Uterus (tissue), 4 donors: ENCODE results near the gene HNRNPAB. TPM values are rescaled to one million over a fixed set of nuclear protein-coding genes. Genes with fewer than 3 reads are reported as not detected.

Experiments used
- DNase-seq, 2 donors: peaks; one replicate each; pipeline ENCODE4 v3.0.0-alpha.2; 2019 to 2020
- H3K27ac ChIP-seq, 2 donors: fragments of 200-600 bp; sonication (generic); 1 replicate in 1 of 2; 2 replicates in 1 of 2; pipeline ENCODE4 v1.5.1; 2016 to 2018
- H3K27me3 ChIP-seq, 2 donors: fragments of 200-600 bp; sonication (generic); one replicate each; pipeline ENCODE4 v1.5.1; 2018 to 2019; ENCODE audit warnings: control low read depth in 1 of 2
- H3K36me3 ChIP-seq, 2 donors: fragments of 200-600 bp; sonication (generic); one replicate each; pipeline ENCODE4 v1.5.1; 2019; ENCODE audit warnings: control low read depth in 1 of 2
- H3K4me1 ChIP-seq, 2 donors: fragments of 200-600 bp; sonication (generic); one replicate each; pipeline ENCODE4 v1.5.1; 2018 to 2019; ENCODE audit warnings: control low read depth in 1 of 2
- H3K4me3 ChIP-seq, 2 donors: fragments of 200-600 bp; sonication (generic); 1 replicate in 1 of 2; 2 replicates in 1 of 2; pipeline ENCODE4 v1.5.1; 2018 to 2019; ENCODE audit warnings: mild to moderate bottlenecking in 1 of 2
- H3K9me3 ChIP-seq, 2 donors: fragments of 200-600 bp; sonication (generic); one replicate each; pipeline ENCODE4 v1.5.1; 2019; ENCODE audit warnings: control low read depth in 1 of 2
- CTCF ChIP-seq, 4 experiments: fragments of 200-600 bp in 2 of 4; fragments of 450-650 bp in 2 of 4; sonication (generic) in 2 of 4; IDR thresholded peaks; one replicate each; pipeline ENCODE4 v1.5.1; 2016 to 2019; ENCODE audit warnings: antibody characterized with exemption in 4 of 4, mild to moderate bottlenecking in 2 of 4, moderate library complexity in 1 of 4
- POLR2A ChIP-seq, 2 donors: fragments of 450-650 bp; IDR thresholded peaks; one replicate each; pipeline ENCODE4 v1.6.1; 2016; ENCODE audit warnings: antibody characterized with exemption in 2 of 2, mild to moderate bottlenecking in 1 of 2, moderate library complexity in 1 of 2
- intact Hi-C: fragments of 100-400 bp; cut with DNase I; formaldehyde crosslinking; loops from one replicate; pipeline ENCODE4 v1.15.1; 2023; ENCODE audit warnings: low total_unique reads
- total RNA-seq, 4 donors: library from RNA; depleted of rRNA in 3 of 4; stranded (reverse); fragments of >200 nt in 3 of 4; gene quantifications; one replicate each; pipeline versions ENCODE4 v1.1.0 to v1.2.4, GENCODE V29; 2014 to 2023
- donor health status: DM: yes; HTN: yes; CAD: no.

HNRNPAB gene
- total RNA-seq, 4 donors from 2014 or later = 45.1 to 112 (median 73.4) TPM

GRCh38 chr5:178241688-178242231, 37.4 kb downstream of the HNRNPAB start:
- TF ChIP-seq POLR2A (IDR thresholded peaks at IDR 0.05) = no peak
- no peak for TF ChIP-seq CTCF (IDR thresholded peaks at IDR 0.05)
- Histone ChIP-seq H3K36me3 (no peaks in the 10 kb centered on the region), H3K27me3 (no peaks in the 10 kb centered on the region), H3K4me1 (no peaks in the 10 kb centered on the region), H3K9me3 (no peaks in the 10 kb centered on the region), H3K4me3 (no peak overlapping the region), H3K27ac (no peak overlapping the region)
- intact Hi-C loops = no loop called here
- no peak for DNase-seq

GRCh38 chr5:178242416-178242815, 38.1 kb downstream of the HNRNPAB start:
- H3K4me1 ChIP-seq = no peaks in the 10 kb centered on the region
- intact Hi-C loops = no loop called here
- no peaks in the 10 kb centered on the region for H3K27me3 ChIP-seq
- TF ChIP-seq POLR2A (IDR thresholded peaks at IDR 0.05) = no peak
- no peak for TF ChIP-seq CTCF (IDR thresholded peaks at IDR 0.05)
- no peak for DNase-seq
- H3K36me3 ChIP-seq = no peaks in the 10 kb centered on the region
- no peaks in the 10 kb centered on the region for H3K9me3 ChIP-seq
- no peak overlapping the region for H3K27ac ChIP-seq
- no peak overlapping the region for H3K4me3 ChIP-seq

GRCh38 chr5:178244576-178244975, 40.2 kb downstream of the HNRNPAB start:
- Histone ChIP-seq H3K9me3 (no peaks in the 10 kb centered on the region), H3K4me3 (no peak overlapping the region), H3K27ac (no peak overlapping the region), H3K4me1 (no peaks in the 10 kb centered on the region), H3K36me3 (no peaks in the 10 kb centered on the region), H3K27me3 (no peaks in the 10 kb centered on the region)
- intact Hi-C loops = no loop called here
- TF ChIP-seq POLR2A (IDR thresholded peaks at IDR 0.05) (no peak), CTCF (IDR thresholded peaks at IDR 0.05) (no peak)
- no peak for DNase-seq

GRCh38 chr5:178245389-178245788, 41.1 kb downstream of the HNRNPAB start:
- intact Hi-C loops = no loop called here
- DNase-seq = no peak
- no peaks in the 10 kb centered on the region for H3K27me3 ChIP-seq
- H3K36me3 ChIP-seq = no peaks in the 10 kb centered on the region
- no peaks in the 10 kb centered on the region for H3K9me3 ChIP-seq
- no peak overlapping the region for H3K27ac ChIP-seq
- no peaks in the 10 kb centered on the region for H3K4me1 ChIP-seq
- no peak overlapping the region for H3K4me3 ChIP-seq
- no peak for TF ChIP-seq POLR2A (IDR thresholded peaks at IDR 0.05)
- no peak for TF ChIP-seq CTCF (IDR thresholded peaks at IDR 0.05)

GRCh38 chr5:178246624-178247279, 42.4 kb downstream of the HNRNPAB start:
- H3K4me1 ChIP-seq = no peaks in the 10 kb centered on the region

More at GRCh38 chr5:178246624-178247279, 42.4 kb downstream of the HNRNPAB start:
- Histone ChIP-seq H3K27ac (no peak overlapping the region), H3K4me3 (no peak overlapping the region), H3K27me3 (no peaks in the 10 kb centered on the region), H3K36me3 (no peaks in the 10 kb centered on the region), H3K9me3 (no peaks in the 10 kb centered on the region)
- no peak for DNase-seq
- no peak for TF ChIP-seq CTCF (IDR thresholded peaks at IDR 0.05)
- no peak for TF ChIP-seq POLR2A (IDR thresholded peaks at IDR 0.05)
- intact Hi-C loops = no loop called here
